Renal cortical epithelial cell (primary cell): ENCODE measurements around the gene DCST2. TPM values are rescaled to one million over a fixed set of nuclear protein-coding genes. Genes with fewer than 3 reads are reported as not detected.

Experiments used
- DNase-seq: peaks from one replicate; pipeline ENCODE4 v3.0.0-alpha.2; 2011; ENCODE audit warnings: low read depth
- total RNA-seq: library from RNA; depleted of rRNA; stranded (reverse); fragments of >200 nt; gene quantifications from 2 replicates; pipeline ENCODE4 v1.2.3, GENCODE V29; 2014

The DCST2 gene
- 0.05 TPM in 1 of 2 replicates, not detected in the other for total RNA-seq

DNA sequence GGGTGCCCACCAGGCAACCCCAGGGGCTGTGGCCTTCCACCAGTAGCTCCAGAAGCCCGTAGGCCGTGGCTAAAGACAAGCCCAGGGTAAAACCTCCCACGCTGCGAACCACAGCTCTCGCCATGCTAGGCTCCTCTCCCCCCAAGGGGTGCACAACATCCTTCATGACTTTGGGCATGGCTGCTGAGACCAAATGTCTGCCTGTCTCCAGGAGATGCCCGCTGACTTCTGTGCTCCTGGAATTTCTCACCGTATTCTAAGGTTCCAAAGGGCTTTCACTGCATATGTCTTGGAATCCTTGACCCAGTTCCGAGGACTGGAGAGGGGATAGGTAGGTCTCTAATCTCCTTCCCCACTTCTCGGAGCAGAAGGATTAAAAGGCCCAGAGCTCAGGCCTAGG, at the start of gene DCST2, which contains the start of gene DCST1:
Gene DCST2, minus strand, starts transcription at position 258 of the 400 bp plus-strand sequence. Its CDS starts 80 bp downstream, at position 178.
Gene DCST1, plus strand, starts transcription at position 301 of the 400 bp plus-strand sequence. CDS start 213 bp downstream, outside the sequence.
- DNase-seq: no peak

- no peak for DNase-seq
Measured at GRCh38 chr1:155083052-155083541, 49.5 kb upstream of the DCST2 start.

- DNase-seq: no peak
Measured at GRCh38 chr1:155082301-155083051, 48.9 kb upstream of the DCST2 start.

- no peak for DNase-seq
Measured at GRCh38 chr1:155081472-155082300, 48.1 kb upstream of the DCST2 start.

- no peak for DNase-seq
Measured at GRCh38 chr1:155080312-155081228, 47.0 kb upstream of the DCST2 start.

DNA sequence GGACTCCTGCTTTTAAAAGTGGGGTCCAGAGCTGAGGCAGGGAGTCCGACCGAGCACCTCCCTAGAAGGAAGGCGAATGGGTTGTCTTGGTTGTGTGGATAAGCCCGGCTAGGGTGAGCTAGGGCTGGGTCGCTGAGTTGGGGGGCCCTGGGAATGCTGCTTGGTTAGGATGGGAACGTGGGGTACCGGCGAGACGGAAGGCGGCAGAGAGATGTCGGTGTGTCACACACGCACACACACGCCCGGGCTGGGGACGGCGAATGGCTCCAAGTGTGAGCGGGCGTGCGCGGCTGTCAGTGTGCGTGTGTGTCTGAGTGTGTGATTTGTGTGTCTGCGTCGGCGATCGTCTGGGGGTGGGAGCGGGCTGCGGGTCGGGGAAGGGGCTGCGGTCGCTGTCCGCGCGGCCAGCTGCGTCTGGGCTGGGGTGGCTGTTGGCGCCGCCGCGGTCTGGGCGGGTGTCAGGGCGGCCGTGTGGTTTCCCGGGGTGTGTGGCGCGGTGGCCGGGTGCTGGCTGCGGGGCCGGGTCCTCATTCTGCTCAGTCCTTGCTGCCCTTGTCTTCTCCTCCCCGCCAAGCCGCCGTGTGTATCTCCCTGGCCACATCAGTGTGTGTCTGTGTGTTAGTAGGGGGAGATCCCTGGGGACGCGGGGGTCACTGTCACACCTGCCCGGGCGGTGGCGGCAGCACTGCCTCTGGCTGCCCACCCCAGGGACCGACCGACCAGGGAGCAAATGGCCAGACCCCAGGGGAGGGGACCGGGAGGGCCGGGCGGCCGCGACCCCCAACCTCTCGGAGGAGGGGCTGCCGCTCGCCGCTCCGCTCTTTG, 46.1 kb upstream of the DCST2 start:
- DNase-seq: no peak

- no peak for DNase-seq
Measured at GRCh38 chr1:155079210-155079486, 45.6 kb upstream of the DCST2 start.

DNA sequence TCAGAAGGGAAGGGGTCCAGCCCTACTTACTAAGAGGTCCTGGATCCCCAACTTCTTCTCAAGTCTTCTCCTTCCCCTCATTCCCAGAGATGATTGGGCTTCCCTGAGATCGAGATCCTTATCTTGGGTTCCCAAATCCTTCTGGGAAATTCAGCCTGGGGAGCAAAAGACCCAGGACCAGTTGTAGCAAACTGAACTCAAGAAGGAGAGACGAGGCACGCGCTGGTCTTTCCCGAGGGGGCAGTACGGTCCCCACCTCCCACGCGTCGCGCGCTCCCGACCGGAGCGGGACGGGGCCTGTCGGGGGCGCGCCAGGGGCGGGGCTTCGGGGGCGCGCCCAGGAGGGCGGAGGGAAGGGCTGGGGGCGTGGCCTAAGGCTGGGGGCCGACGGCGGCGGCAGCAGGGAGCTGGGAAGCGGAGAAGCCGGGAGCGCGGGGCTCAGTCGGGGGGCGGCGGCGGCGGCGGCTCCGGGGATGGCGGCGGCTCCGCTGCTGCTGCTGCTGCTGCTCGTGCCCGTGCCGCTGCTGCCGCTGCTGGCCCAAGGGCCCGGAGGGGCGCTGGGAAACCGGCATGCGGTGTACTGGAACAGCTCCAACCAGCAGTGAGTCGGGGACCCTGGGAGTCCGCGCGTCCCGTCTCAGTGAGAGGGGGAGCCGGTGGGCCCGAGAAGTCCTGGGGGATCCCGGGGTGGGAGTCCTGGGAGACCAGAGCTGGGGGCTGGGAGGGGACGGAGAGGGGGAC, 45.1 kb upstream of the DCST2 start, which contains the start of gene EFNA3:
Gene EFNA3, plus strand, starts transcription at position 369 of the 741 bp plus-strand sequence. Its CDS starts 105 bp downstream, at position 474.
- no peak for DNase-seq

- no peak for DNase-seq
Measured at GRCh38 chr1:155077758-155078445, 44.3 kb upstream of the DCST2 start.

DNA sequence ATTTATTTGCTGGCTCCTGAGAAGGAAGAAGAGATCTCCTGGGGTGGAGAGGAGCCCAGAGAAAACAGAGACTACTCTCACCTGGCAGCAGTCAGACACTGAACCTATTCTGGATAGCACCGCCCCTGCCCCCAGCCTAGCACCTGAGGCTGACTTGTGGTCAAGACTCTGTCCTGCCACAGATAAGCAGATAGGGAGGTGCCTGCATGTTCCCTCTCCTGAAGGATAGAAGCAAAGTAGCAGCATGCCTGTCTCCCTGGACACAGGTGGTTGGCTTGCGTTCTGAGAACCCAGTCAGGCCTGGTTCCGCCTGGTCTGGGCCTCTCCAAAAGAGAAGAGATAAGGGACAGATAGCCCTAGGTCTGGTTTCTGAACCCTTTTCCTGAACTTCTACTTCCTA, 43.8 kb upstream of the DCST2 start:
- no peak for DNase-seq

- no peak for DNase-seq
Measured at GRCh38 chr1:155076371-155076770, 42.8 kb upstream of the DCST2 start.

- no peak for DNase-seq
Measured at GRCh38 chr1:155075535-155075934, 42.0 kb upstream of the DCST2 start.

- DNase-seq: no peak
Measured at GRCh38 chr1:155073377-155074242, 40.0 kb upstream of the DCST2 start.

DNA sequence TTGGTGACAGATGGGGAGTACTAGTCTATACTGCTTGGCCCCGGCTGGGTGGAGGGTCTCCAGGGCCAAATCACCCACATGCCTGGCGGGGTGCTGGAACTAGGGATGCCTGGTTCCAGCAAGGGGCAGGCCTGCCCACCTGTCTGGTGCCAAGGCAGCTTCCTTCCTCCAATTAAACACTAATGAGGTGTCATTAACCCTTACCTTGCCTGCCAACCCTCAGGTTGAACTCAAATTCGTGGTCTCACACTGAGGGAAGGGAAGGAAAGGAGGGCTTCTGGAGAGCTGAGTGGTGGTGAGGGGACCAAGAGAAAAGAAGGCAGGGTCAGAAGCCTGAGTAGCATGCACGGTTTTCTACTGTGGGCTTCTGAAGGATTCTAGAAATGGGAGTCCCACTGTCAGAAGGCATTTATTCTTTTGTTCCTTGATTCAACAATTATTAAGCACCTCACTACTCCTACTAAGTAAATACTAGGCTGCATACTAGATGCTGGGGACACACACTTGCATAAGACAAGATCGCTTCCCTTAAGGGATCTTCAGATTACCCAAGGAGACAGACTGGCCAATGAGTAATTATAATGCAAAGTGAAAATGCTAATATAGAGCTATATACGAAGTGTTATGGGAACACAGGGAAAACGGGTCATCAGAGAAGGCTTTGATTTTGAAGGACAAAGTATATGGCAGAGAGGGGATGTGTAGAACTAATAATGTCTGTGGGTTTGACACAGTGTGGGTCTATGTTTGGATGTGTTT, 39.1 kb upstream of the DCST2 start:
- DNase-seq: no peak

DNA sequence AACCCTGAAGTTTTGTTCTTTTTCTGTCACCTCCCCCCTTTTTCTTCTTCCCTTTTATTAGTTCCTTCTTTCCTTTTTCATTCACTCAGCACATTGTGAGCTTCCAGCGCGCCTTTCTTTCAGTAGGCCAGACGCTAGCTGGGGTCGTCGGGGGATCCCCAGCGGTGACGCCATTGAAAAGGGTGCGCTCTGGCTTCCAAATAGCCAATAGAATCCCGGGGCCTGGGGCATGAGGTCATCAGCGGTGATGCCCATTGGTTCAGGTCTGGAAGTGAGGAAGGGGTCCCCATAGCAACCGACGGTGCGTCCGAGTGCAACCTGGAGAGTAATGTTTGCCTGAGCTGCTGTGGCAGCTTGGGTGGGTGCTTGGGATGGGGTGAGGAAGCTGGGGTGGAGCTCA, 38.1 kb upstream of the DCST2 start:
- no peak for DNase-seq

DNA sequence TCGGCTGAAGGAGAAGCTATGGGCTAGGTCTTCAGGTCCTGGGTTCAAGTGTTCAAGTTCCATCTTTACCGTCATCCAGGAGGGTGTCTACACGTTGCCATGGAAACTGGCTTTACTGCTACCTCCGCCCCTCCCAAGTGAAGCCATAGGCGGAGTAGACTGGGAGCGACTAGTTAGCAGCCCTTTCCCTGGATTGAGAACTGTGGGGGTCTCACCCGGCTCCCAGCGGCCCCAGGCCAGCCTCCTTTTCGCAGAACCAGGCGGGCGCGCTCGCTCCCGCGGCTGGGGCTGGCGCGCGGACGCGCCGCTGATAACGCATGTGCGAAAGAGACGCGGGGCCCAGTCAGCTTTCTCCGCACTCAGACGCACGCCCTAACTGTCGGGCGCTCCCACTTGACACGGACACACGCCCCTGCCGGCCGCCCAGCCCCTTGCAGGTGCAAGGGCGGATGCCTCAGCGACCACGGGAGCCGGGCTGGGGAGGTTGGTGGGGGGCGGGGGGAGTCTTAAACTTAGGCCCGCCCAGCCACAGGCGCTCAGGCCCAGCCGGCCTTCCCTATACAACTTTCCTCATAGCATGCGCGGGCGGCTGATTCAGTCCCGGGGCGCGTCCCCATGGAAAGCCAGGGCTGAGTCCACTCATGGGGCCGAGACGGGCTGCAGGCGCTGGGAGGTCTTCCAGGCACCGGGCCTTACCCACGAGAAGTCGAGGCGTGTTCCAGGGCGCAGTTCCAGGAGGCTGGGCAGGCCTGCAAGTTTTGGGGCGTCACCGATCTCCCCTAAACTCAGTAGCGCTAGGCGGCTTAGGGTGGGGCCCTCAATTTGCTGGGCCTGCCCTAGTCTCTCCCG, 37.4 kb upstream of the DCST2 start:
- no peak for DNase-seq

DNA sequence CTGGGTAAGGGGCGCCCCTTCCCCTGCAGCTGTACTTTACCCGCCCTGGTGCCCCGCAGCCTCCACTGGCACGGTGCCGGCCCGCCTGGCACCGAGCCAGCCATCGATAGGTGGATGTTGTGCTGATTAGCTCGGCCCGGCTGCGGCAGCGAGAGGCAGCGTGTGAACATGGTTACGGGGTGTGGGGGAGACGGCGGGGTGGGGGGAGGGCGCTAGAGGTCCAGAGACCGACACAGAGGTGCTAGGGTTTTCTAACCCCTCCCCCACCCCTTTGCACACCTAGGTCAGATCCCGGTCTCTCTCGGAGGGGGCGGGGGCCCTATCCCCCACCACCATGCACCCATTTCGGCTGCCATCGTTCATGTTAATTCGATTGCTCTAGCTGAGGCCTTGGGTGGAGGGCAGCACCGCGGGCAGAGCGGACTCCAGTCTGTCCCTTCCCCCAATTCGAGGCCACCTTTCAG, 36.6 kb upstream of the DCST2 start:
- no peak for DNase-seq
